NCI-H146 (cell line): ENCODE data around the gene CBLN1.
"Not testable (repeated sequence)": the region's sequence is repeated elsewhere in the genome, so short reads cannot be mapped to it uniquely, and the experiment has no call there.

Experiments used
- DNase-seq: peaks from one replicate; lab custom pipeline; 2025; lab: John Stamatoyannopoulos, UW

The CBLN1 gene

GRCh38 chr16:49277766-49278566 is 3.7 kb downstream of the CBLN1 start:
- no peak for DNase-seq

- DNase-seq, result no peak
These were observed 4.3 kb downstream of the CBLN1 start for GRCh38 chr16:49277386-49277742.

GRCh38 chr16:49276646-49277385 is 4.8 kb downstream of the CBLN1 start:
- DNase-seq, result no peak

- DNase-seq, result no peak
These were observed 5.8 kb downstream of the CBLN1 start for GRCh38 chr16:49275870-49276269.

GRCh38 chr16:49275050-49275730 is 6.4 kb downstream of the CBLN1 start:
- DNase-seq, result no peak

GRCh38 chr16:49274591-49274990 is 7.0 kb downstream of the CBLN1 start:
- no peak for DNase-seq

- DNase-seq, result no peak
These were observed 7.9 kb downstream of the CBLN1 start for GRCh38 chr16:49273771-49274170.

GRCh38 chr16:49271363-49271762 is 10.3 kb downstream of the CBLN1 start:
- no peak for DNase-seq

GRCh38 chr16:49269201-49269600 is 12.4 kb downstream of the CBLN1 start:
- no peak for DNase-seq

GRCh38 chr16:49268667-49269066 is 13.0 kb downstream of the CBLN1 start:
- no peak for DNase-seq

- DNase-seq, result no peak
These were observed 19.1 kb downstream of the CBLN1 start for GRCh38 chr16:49262501-49262900.

GRCh38 chr16:49261930-49262329 is 19.7 kb downstream of the CBLN1 start:
- DNase-seq, result no peak

GRCh38 chr16:49260956-49261530 is 20.6 kb downstream of the CBLN1 start:
- DNase-seq, result no peak

- no peak for DNase-seq
These were observed 21.4 kb downstream of the CBLN1 start for GRCh38 chr16:49260253-49260652.

- no peak for DNase-seq
These were observed 22.3 kb downstream of the CBLN1 start for GRCh38 chr16:49259330-49259729.

GRCh38 chr16:49250689-49251088 is 30.9 kb downstream of the CBLN1 start:
- no peak for DNase-seq

GRCh38 chr16:49248227-49248626 is 33.4 kb downstream of the CBLN1 start:
- DNase-seq, result no peak

GRCh38 chr16:49236216-49236615 is 45.4 kb downstream of the CBLN1 start:
- DNase-seq, result no peak

GRCh38 chr16:49228335-49228734 is 53.3 kb downstream of the CBLN1 start:
- DNase-seq, result not testable (repeated sequence)
